ENCODE measurements around the gene PLXDC2. TPM values are rescaled to one million over a fixed set of nuclear protein-coding genes. Genes with fewer than 3 reads are reported as not detected.

Gene PLXDC2
- total RNA-seq, 2 experiments from 2014 or later = not detected

GRCh38 chr10:19800161-19800560 lies 16.1 kb upstream of the PLXDC2 start:
- no peak for DNase-seq
- no peaks in the 10 kb centered on the region for H3K36me3 Mint-ChIP-seq (ENCODE audit: low read depth)
- no peak overlapping the region for H3K4me3 Mint-ChIP-seq
- no peak overlapping the region for H3K27ac Mint-ChIP-seq
- intact Hi-C loops (cut with micrococcal nuclease) = no loop called here
- no peaks in the 10 kb centered on the region for H3K4me1 Mint-ChIP-seq (ENCODE audit: low read depth)
- ChIA-PET CTCF (no interaction called here), POLR2A (interaction anchor here (0.6 kb wide), 1 partner anchor 217 kb away, joined by 3 read pairs; no protein-coding TSS in a partner anchor)
- no peak for ATAC-seq
- peaks cover 2% of the 10 kb centered on the region for H3K9me3 Mint-ChIP-seq
- TF ChIP-seq CTCF (IDR thresholded peaks at IDR 0.05) = no peak
- H3K27me3 Mint-ChIP-seq = no peaks in the 10 kb centered on the region

GRCh38 chr10:19801369-19801768 lies 14.9 kb upstream of the PLXDC2 start:
- Mint-ChIP-seq H3K27me3 (no peaks in the 10 kb centered on the region), H3K4me3 (no peak overlapping the region), H3K27ac (no peak overlapping the region), H3K4me1 (ENCODE audit: low read depth) (no peaks in the 10 kb centered on the region), H3K9me3 (peaks cover 2% of the 10 kb centered on the region), H3K36me3 (ENCODE audit: low read depth) (no peaks in the 10 kb centered on the region)
- ATAC-seq (no peak), DNase-seq (no peak)
- intact Hi-C loops (cut with micrococcal nuclease) = no loop called here
- TF ChIP-seq CTCF (IDR thresholded peaks at IDR 0.05) = no peak
- CTCF ChIA-PET = no interaction called here
- POLR2A ChIA-PET = no interaction called here

- H3K9me3 Mint-ChIP-seq = peaks cover 2% of the 10 kb centered on the region
- POLR2A ChIA-PET = no interaction called here
- H3K27ac Mint-ChIP-seq = no peak overlapping the region
- intact Hi-C loops (cut with micrococcal nuclease) = no loop called here
- no peak overlapping the region for H3K4me3 Mint-ChIP-seq
- no peaks in the 10 kb centered on the region for H3K4me1 Mint-ChIP-seq (ENCODE audit: low read depth)
- ATAC-seq = no peak
- no peaks in the 10 kb centered on the region for H3K27me3 Mint-ChIP-seq
- CTCF ChIA-PET = no interaction called here
- DNase-seq = no peak
- TF ChIP-seq CTCF (IDR thresholded peaks at IDR 0.05) = no peak
- no peaks in the 10 kb centered on the region for H3K36me3 Mint-ChIP-seq (ENCODE audit: low read depth)
Measured at GRCh38 chr10:19803676-19804075, 12.6 kb upstream of the PLXDC2 start.

- ChIA-PET CTCF (no interaction called here), POLR2A (no interaction called here)
- DNase-seq = no peak
- Mint-ChIP-seq H3K4me3 (no peak overlapping the region), H3K9me3 (peaks cover 2% of the 10 kb centered on the region), H3K27me3 (peaks cover 9% of the 10 kb centered on the region), H3K27ac (no peak overlapping the region), H3K4me1 (ENCODE audit: low read depth) (no peaks in the 10 kb centered on the region), H3K36me3 (ENCODE audit: low read depth) (no peaks in the 10 kb centered on the region)
- TF ChIP-seq CTCF (IDR thresholded peaks at IDR 0.05) = no peak
- intact Hi-C loops (cut with micrococcal nuclease) = no loop called here
- no peak for ATAC-seq
Measured at GRCh38 chr10:19809481-19809880, 6.8 kb upstream of the PLXDC2 start.

GRCh38 chr10:19811540-19811939 lies 4.7 kb upstream of the PLXDC2 start:
- no peak for TF ChIP-seq CTCF (IDR thresholded peaks at IDR 0.05)
- no peak for DNase-seq
- ATAC-seq = no peak
- CTCF ChIA-PET = no interaction called here
- Mint-ChIP-seq H3K27me3 (peaks cover 20% of the 10 kb centered on the region), H3K9me3 (no peaks in the 10 kb centered on the region), H3K4me3 (no peak overlapping the region), H3K4me1 (ENCODE audit: low read depth) (peaks cover 4% of the 10 kb centered on the region), H3K36me3 (ENCODE audit: low read depth) (no peaks in the 10 kb centered on the region), H3K27ac (no peak overlapping the region)
- POLR2A ChIA-PET = no interaction called here
- intact Hi-C loops (cut with micrococcal nuclease) = no loop called here
